HG03135 (cell line): Measurements from ENCODE around the gene NPR3.

Source experiments
- ATAC-seq: cut with Tn5 transposase; IDR thresholded peaks from one replicate; pipeline ENCODE4 v1.9.1; 2021; ENCODE audit warnings: mild to moderate bottlenecking, moderate library complexity; ENCODE audit not compliant: unreplicated experiment

NPR3 gene

GRCh38 chr5:32805971-32806638 is 95.0 kb downstream of the NPR3 start:
- no peak for ATAC-seq

GRCh38 chr5:32808783-32809182 is 97.7 kb downstream of the NPR3 start:
- ATAC-seq, result no peak

GRCh38 chr5:32810804-32811203 is 99.7 kb downstream of the NPR3 start:
- no peak for ATAC-seq

- no peak for ATAC-seq
Measured at GRCh38 chr5:32812399-32812798, 101.3 kb downstream of the NPR3 start.

- no peak for ATAC-seq
Measured at GRCh38 chr5:32814141-32814540, 103.0 kb downstream of the NPR3 start.

GRCh38 chr5:32814620-32815019 is 103.5 kb downstream of the NPR3 start:
- ATAC-seq, result no peak

GRCh38 chr5:32827981-32828380 is 116.9 kb downstream of the NPR3 start:
- no peak for ATAC-seq

- ATAC-seq, result no peak
Measured at GRCh38 chr5:32828492-32828891, 117.4 kb downstream of the NPR3 start.

GRCh38 chr5:32831624-32832023 is 120.5 kb downstream of the NPR3 start:
- no peak for ATAC-seq

GRCh38 chr5:32833127-32833526 is 122.0 kb downstream of the NPR3 start:
- no peak for ATAC-seq

- ATAC-seq, result no peak
Measured at GRCh38 chr5:32833663-32834062, 122.5 kb downstream of the NPR3 start.

GRCh38 chr5:32834251-32834650 is 123.1 kb downstream of the NPR3 start:
- no peak for ATAC-seq

GRCh38 chr5:32836176-32836575 is 125.1 kb downstream of the NPR3 start:
- ATAC-seq, result no peak

- no peak for ATAC-seq
Measured at GRCh38 chr5:32837211-32837610, 126.1 kb downstream of the NPR3 start.

GRCh38 chr5:32839106-32839505 is 128.0 kb downstream of the NPR3 start:
- ATAC-seq, result no peak

GRCh38 chr5:32840606-32841005 is 129.5 kb downstream of the NPR3 start:
- no peak for ATAC-seq
